ENCODE results near the gene IL2RA. TPM values are rescaled to one million over a fixed set of nuclear protein-coding genes. Genes with fewer than 3 reads are reported as not detected.

Gene IL2RA
- total RNA-seq, 1 experiment from 2014 or later = not detected

DNA sequence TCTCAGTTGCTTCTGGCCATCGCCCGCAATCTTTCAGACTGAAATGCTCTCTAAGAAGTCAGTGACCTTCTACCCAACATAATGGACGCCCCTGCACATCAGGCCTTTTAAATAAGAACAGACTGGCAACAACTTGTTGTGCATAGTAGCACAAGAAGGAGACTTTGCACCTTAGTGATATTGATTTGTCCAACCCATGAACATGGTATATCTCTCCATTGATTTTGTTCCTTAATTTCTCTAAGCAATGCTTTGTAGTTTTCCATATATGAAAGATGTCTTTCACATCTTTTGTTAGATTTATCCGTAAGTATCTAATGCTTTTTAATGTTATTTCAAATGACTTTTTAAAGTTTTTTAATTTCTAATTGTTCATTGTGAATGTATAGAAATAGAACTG is 89.1 kb downstream of the IL2RA start:
- no peak for DNase-seq (ENCODE audit: low spot score)
- ChIA-PET POLR2A (ENCODE audit: low non-redundant PET) (no interaction called here), CTCF (no interaction called here)

DNA sequence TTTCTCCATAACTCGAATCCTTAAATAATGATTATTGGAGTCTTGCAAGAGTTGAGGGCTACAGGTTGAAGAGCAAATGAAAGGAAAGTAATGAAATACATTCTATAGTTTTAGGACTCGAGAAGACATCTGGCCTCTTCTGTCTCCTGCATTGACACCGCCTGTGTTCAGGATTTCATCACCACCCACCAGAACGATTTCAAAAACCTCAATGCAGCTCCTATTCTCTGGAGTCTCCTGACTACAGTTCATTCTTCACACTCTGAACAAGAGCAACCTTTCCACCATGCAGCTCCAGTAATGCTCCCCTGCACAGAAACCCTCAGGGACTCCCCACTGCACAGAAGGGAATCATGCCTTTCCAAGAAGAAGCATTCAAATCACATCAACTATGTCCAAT is 90.3 kb downstream of the IL2RA start:
- TF ChIP-seq EZH2 (IDR thresholded peaks at IDR 0.05; ENCODE audit: borderline replicate concordance, low read depth, low read length, poor library complexity, severe bottlenecking) = no peak
- TF ChIP-seq, protein P1, sequence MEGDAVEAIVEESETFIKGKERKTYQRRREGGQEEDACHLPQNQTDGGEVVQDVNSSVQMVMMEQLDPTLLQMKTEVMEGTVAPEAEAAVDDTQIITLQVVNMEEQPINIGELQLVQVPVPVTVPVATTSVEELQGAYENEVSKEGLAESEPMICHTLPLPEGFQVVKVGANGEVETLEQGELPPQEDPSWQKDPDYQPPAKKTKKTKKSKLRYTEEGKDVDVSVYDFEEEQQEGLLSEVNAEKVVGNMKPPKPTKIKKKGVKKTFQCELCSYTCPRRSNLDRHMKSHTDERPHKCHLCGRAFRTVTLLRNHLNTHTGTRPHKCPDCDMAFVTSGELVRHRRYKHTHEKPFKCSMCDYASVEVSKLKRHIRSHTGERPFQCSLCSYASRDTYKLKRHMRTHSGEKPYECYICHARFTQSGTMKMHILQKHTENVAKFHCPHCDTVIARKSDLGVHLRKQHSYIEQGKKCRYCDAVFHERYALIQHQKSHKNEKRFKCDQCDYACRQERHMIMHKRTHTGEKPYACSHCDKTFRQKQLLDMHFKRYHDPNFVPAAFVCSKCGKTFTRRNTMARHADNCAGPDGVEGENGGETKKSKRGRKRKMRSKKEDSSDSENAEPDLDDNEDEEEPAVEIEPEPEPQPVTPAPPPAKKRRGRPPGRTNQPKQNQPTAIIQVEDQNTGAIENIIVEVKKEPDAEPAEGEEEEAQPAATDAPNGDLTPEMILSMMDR (conservative IDR thresholded peaks at IDR 0.05; ENCODE audit: low read depth, low read length) = no peak
- DNase-seq (ENCODE audit: low spot score) = no peak
- no peak overlapping the region for H3K4me3 ChIP-seq (ENCODE audit: low read depth, low read length, poor library complexity, severe bottlenecking)
- H3K36me3 ChIP-seq (ENCODE audit: insufficient read depth, low read length, poor library complexity, severe bottlenecking) = no peaks in the 10 kb centered on the region
- H3K9me3 ChIP-seq (ENCODE audit: low read depth, low read length, poor library complexity, severe bottlenecking) = no peaks in the 10 kb centered on the region
- no peaks in the 10 kb centered on the region for H3K27me3 ChIP-seq (replicated peaks; ENCODE audit: insufficient read depth, low read depth, low read length, poor library complexity)
- H3K27ac ChIP-seq (ENCODE audit: low read depth, low read length, poor library complexity, severe bottlenecking) = no peak overlapping the region
- POLR2A ChIA-PET (ENCODE audit: low non-redundant PET) = no interaction called here
- no peaks in the 10 kb centered on the region for H3K4me1 ChIP-seq (ENCODE audit: insufficient read depth, low read length, poor library complexity, severe bottlenecking)
- BruUV-seq (replicated peaks) = no TSS peak
- intact Hi-C loops (cut with micrococcal nuclease; ENCODE audit: unreplicated experiment) = no loop called here
- CTCF ChIA-PET = no interaction called here

More for the DNA sequence above, 89.1 kb downstream of the IL2RA start:
- Histone ChIP-seq H3K9me3 (ENCODE audit: low read depth, low read length, poor library complexity, severe bottlenecking) (no peaks in the 10 kb centered on the region), H3K4me1 (ENCODE audit: insufficient read depth, low read length, poor library complexity, severe bottlenecking) (no peaks in the 10 kb centered on the region), H3K36me3 (ENCODE audit: insufficient read depth, low read length, poor library complexity, severe bottlenecking) (no peaks in the 10 kb centered on the region), H3K27me3 (replicated peaks; ENCODE audit: insufficient read depth, low read depth, low read length, poor library complexity) (peaks cover 1% of the 10 kb centered on the region), H3K27ac (ENCODE audit: low read depth, low read length, poor library complexity, severe bottlenecking) (no peak overlapping the region), H3K4me3 (ENCODE audit: low read depth, low read length, poor library complexity, severe bottlenecking) (no peak overlapping the region)
- TF ChIP-seq, protein P1 (conservative IDR thresholded peaks at IDR 0.05; ENCODE audit: low read depth, low read length) = no peak
- TF ChIP-seq EZH2 (IDR thresholded peaks at IDR 0.05; ENCODE audit: borderline replicate concordance, low read depth, low read length, poor library complexity, severe bottlenecking) = no peak
- intact Hi-C loops (cut with micrococcal nuclease; ENCODE audit: unreplicated experiment) = no loop called here
- no TSS peak for BruUV-seq (replicated peaks)

DNA sequence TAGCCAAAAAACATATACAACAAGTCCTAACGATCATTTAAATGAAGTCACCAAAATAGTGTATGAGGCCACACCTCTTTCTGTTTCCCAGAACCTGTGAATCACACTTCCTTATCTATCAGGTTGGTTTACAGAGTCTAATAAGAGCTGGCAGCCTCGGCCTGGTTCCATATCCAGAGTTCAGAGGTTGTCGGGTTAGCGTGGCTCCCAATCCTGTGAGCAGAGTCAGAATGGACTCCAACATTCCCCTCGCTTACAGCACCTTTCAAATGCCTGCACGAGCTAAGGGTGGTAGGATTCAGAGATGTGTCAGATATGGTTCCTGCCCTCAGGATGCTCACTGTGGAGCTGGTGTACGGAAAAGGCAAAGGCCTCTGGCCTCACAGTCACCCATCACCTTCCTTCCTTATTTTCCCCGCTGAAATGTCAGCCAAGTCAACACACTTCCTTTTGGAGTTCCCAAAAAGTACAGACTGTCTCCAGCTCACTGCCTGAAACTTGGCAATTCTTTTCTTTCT is 90.8 kb downstream of the IL2RA start:
- no peak overlapping the region for H3K4me3 ChIP-seq (ENCODE audit: low read depth, low read length, poor library complexity, severe bottlenecking)
- no TSS peak for BruUV-seq (replicated peaks)
- H3K36me3 ChIP-seq (ENCODE audit: insufficient read depth, low read length, poor library complexity, severe bottlenecking) = no peaks in the 10 kb centered on the region
- intact Hi-C loops (cut with micrococcal nuclease; ENCODE audit: unreplicated experiment) = no loop called here
- H3K4me1 ChIP-seq (ENCODE audit: insufficient read depth, low read length, poor library complexity, severe bottlenecking) = no peaks in the 10 kb centered on the region
- no peaks in the 10 kb centered on the region for H3K27me3 ChIP-seq (replicated peaks; ENCODE audit: insufficient read depth, low read depth, low read length, poor library complexity)
- TF ChIP-seq EZH2 (IDR thresholded peaks at IDR 0.05; ENCODE audit: borderline replicate concordance, low read depth, low read length, poor library complexity, severe bottlenecking) = no peak
- H3K9me3 ChIP-seq (ENCODE audit: low read depth, low read length, poor library complexity, severe bottlenecking) = no peaks in the 10 kb centered on the region
- ChIA-PET POLR2A (ENCODE audit: low non-redundant PET) (no interaction called here), CTCF (no interaction called here)
- no peak overlapping the region for H3K27ac ChIP-seq (ENCODE audit: low read depth, low read length, poor library complexity, severe bottlenecking)
- DNase-seq (ENCODE audit: low spot score) = no peak

DNA sequence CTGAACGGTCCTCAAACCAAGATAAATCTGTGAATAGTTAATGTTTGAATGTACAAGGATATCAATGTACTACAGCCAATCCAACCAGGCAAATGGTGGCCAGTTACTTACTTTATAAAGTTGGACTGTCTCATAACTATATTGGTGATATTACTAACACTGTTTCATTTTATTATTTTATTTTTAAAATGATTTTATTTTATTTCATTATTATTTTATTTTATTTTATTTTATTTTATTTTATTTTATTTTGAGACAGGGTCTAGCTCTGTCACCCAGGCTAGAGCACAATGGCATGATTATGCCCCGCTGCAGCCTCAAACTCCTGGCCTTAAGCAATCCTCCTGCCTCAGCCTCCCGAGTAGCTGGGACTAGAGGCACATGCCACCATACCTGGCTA is 91.6 kb downstream of the IL2RA start:
- H3K4me1 ChIP-seq (ENCODE audit: insufficient read depth, low read length, poor library complexity, severe bottlenecking) = no peaks in the 10 kb centered on the region
- no peaks in the 10 kb centered on the region for H3K36me3 ChIP-seq (ENCODE audit: insufficient read depth, low read length, poor library complexity, severe bottlenecking)
- no TSS peak for BruUV-seq (replicated peaks)
- intact Hi-C loops (cut with micrococcal nuclease; ENCODE audit: unreplicated experiment) = no loop called here
- no peaks in the 10 kb centered on the region for H3K27me3 ChIP-seq (replicated peaks; ENCODE audit: insufficient read depth, low read depth, low read length, poor library complexity)
- DNase-seq (ENCODE audit: low spot score) = no peak
- no peak overlapping the region for H3K4me3 ChIP-seq (ENCODE audit: low read depth, low read length, poor library complexity, severe bottlenecking)
- H3K27ac ChIP-seq (ENCODE audit: low read depth, low read length, poor library complexity, severe bottlenecking) = no peak overlapping the region
- CTCF ChIA-PET = no interaction called here
- no peak for TF ChIP-seq EZH2 (IDR thresholded peaks at IDR 0.05; ENCODE audit: borderline replicate concordance, low read depth, low read length, poor library complexity, severe bottlenecking)
- TF ChIP-seq, protein P1 (conservative IDR thresholded peaks at IDR 0.05; ENCODE audit: low read depth, low read length) = no peak
- POLR2A ChIA-PET (ENCODE audit: low non-redundant PET) = no interaction called here
- H3K9me3 ChIP-seq (ENCODE audit: low read depth, low read length, poor library complexity, severe bottlenecking) = no peaks in the 10 kb centered on the region

Measured in A673 (cell line).